ENCODE data around the gene SDR42E2. TPM values are rescaled to one million over a fixed set of nuclear protein-coding genes. Genes with fewer than 3 reads are reported as not detected.

SDR42E2 gene
- polyA plus RNA-seq, 2 of the 4 experiments (the other 2 are of a cell fraction): not detected

DNA sequence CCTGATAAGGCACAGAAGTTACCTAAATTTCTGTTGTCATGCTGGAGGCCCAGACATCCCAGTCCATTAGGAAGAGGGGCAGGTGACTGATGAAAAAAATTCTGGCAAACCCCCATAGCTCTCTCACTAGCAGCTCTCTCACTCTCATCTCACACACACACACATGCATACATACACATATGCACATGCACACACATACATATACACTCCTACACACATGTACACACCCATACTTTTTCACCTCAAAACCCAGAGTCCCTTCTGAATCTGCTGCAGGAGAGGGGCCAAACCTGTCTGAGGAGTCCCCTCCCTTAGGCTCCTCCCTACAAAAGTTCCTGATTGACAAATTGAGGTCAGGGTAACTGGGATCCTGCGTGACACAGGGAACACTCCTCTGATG, 22.6 kb upstream of the SDR42E2 start (continued):
- TF ChIP-seq, protein P1, sequence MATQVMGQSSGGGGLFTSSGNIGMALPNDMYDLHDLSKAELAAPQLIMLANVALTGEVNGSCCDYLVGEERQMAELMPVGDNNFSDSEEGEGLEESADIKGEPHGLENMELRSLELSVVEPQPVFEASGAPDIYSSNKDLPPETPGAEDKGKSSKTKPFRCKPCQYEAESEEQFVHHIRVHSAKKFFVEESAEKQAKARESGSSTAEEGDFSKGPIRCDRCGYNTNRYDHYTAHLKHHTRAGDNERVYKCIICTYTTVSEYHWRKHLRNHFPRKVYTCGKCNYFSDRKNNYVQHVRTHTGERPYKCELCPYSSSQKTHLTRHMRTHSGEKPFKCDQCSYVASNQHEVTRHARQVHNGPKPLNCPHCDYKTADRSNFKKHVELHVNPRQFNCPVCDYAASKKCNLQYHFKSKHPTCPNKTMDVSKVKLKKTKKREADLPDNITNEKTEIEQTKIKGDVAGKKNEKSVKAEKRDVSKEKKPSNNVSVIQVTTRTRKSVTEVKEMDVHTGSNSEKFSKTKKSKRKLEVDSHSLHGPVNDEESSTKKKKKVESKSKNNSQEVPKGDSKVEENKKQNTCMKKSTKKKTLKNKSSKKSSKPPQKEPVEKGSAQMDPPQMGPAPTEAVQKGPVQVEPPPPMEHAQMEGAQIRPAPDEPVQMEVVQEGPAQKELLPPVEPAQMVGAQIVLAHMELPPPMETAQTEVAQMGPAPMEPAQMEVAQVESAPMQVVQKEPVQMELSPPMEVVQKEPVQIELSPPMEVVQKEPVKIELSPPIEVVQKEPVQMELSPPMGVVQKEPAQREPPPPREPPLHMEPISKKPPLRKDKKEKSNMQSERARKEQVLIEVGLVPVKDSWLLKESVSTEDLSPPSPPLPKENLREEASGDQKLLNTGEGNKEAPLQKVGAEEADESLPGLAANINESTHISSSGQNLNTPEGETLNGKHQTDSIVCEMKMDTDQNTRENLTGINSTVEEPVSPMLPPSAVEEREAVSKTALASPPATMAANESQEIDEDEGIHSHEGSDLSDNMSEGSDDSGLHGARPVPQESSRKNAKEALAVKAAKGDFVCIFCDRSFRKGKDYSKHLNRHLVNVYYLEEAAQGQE (IDR thresholded peaks at IDR 0.05): no peak

DNA sequence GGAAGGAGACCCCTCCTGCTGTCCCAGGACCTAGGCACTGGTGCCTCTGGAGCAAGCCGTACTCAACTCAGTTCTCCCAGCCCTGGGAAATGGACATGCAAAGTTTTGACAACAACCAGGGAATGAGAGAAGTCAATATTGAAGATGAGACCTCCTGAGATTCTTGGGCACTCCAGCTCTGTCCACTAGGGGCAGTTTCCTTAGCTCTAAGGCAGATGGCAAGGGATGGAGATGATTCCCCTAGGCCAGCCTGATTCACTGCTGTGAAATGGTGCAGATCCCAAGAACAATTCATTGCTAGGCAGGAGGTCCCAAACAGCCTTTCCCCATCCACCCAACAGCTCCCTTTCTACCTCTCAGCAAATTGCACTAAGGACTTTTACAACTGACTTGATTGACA, 20.5 kb upstream of the SDR42E2 start:
- ChIA-PET POLR2A (interaction anchor here (0.6 kb wide), 1 partner anchor 9 kb away, joined by 5 read pairs; no protein-coding TSS in a partner anchor), CTCF (interaction anchor here (1.1 to 2.6 kb wide), 11 partner anchors 9 to 132 kb away, joined by 3 to 12 read pairs (median 7); no protein-coding TSS in a partner anchor)
- Histone ChIP-seq H3K27ac (no peak overlapping the region), H3K4me1 (no peaks in the 10 kb centered on the region), H3K9me3 (no peaks in the 10 kb centered on the region), H3K4me2 (no peak overlapping the region), H3K4me3 (no peak overlapping the region)
- FAIRE-seq: no peak
- no peak for TF ChIP-seq ZSCAN20 (CRISPR knock-in tag; IDR thresholded peaks at IDR 0.05)
- TF ChIP-seq, protein P2, sequence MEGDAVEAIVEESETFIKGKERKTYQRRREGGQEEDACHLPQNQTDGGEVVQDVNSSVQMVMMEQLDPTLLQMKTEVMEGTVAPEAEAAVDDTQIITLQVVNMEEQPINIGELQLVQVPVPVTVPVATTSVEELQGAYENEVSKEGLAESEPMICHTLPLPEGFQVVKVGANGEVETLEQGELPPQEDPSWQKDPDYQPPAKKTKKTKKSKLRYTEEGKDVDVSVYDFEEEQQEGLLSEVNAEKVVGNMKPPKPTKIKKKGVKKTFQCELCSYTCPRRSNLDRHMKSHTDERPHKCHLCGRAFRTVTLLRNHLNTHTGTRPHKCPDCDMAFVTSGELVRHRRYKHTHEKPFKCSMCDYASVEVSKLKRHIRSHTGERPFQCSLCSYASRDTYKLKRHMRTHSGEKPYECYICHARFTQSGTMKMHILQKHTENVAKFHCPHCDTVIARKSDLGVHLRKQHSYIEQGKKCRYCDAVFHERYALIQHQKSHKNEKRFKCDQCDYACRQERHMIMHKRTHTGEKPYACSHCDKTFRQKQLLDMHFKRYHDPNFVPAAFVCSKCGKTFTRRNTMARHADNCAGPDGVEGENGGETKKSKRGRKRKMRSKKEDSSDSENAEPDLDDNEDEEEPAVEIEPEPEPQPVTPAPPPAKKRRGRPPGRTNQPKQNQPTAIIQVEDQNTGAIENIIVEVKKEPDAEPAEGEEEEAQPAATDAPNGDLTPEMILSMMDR (IDR thresholded peaks at IDR 0.05): peak; percentile 35; the same call in 2 of the 3 replicates
- no peak for TF ChIP-seq CBX8 (IDR thresholded peaks at IDR 0.05)
- 0 out of 5 replicates have a peak, but pooled peaks of 1 of the 2 experiments have one; percentile 11 for TF ChIP-seq RAD21 (conservative IDR thresholded peaks at IDR 0.05 in 1 of 2, IDR thresholded peaks at IDR 0.05 in 1 of 2)
- WGBS (ENCODE audit: missing lambda C conversion rate): 7% methylated on average over 1 of the region's 1 CpG
- peak; percentile 54 to 55 for DNase-seq (ENCODE audit: low read depth in 1 of 2, low spot score in 1 of 2)
- ATAC-seq: peak; percentile 81 to 92

DNA sequence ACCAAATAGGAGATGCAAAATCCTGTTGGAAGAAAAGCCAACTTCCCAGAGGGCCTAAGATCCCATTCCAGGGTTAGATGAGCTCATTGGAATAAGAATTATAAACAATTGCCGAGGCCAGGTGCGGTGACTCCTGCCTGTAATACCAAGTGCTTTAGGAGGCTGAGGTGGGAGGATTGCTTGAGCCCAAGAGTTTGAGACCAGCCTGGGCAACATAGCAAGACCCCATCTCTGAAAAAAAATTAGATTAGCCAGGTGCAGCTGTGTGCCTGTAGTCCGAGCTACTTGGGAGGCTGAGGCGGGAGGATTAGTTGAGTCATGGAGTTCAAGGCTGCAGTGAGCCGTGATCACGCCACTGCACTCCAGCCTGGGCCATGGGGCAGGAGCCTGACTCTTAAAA, 17.8 kb upstream of the SDR42E2 start:
- Histone ChIP-seq H3K9me3 (no peaks in the 10 kb centered on the region), H3K4me3 (no peak overlapping the region), H3K27ac (no peak overlapping the region), H3K4me2 (no peak overlapping the region), H3K4me1 (no peaks in the 10 kb centered on the region)
- ChIA-PET CTCF (interaction anchor here (0.9 to 1.4 kb wide), 3 partner anchors 20 to 45 kb away, joined by 3 to 4 read pairs (median 4); no protein-coding TSS in a partner anchor), POLR2A (no interaction called here)
- ATAC-seq (no peak), FAIRE-seq (no peak), DNase-seq (ENCODE audit: low read depth in 1 of 2, low spot score in 1 of 2) (no peak)
- WGBS (ENCODE audit: missing lambda C conversion rate): 47% methylated on average over 6 of the region's 6 CpGs
- TF ChIP-seq, protein P3, sequence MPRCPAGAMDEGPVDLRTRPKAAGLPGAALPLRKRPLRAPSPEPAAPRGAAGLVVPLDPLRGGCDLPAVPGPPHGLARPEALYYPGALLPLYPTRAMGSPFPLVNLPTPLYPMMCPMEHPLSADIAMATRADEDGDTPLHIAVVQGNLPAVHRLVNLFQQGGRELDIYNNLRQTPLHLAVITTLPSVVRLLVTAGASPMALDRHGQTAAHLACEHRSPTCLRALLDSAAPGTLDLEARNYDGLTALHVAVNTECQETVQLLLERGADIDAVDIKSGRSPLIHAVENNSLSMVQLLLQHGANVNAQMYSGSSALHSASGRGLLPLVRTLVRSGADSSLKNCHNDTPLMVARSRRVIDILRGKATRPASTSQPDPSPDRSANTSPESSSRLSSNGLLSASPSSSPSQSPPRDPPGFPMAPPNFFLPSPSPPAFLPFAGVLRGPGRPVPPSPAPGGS (IDR thresholded peaks at IDR 0.05): no peak
- TF ChIP-seq, protein P4, sequence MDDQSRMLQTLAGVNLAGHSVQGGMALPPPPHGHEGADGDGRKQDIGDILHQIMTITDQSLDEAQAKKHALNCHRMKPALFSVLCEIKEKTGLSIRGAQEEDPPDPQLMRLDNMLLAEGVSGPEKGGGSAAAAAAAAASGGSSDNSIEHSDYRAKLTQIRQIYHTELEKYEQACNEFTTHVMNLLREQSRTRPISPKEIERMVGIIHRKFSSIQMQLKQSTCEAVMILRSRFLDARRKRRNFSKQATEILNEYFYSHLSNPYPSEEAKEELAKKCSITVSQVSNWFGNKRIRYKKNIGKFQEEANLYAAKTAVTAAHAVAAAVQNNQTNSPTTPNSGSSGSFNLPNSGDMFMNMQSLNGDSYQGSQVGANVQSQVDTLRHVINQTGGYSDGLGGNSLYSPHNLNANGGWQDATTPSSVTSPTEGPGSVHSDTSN (IDR thresholded peaks at IDR 0.05): no peak
- no peak for TF ChIP-seq HOXB5 (CRISPR knock-in tag; IDR thresholded peaks at IDR 0.05)
- TF ChIP-seq KDM5A (IDR thresholded peaks at IDR 0.05): no peak
- no peak for TF ChIP-seq NPAS2 (CRISPR knock-in tag; IDR thresholded peaks at IDR 0.05; ENCODE audit: borderline replicate concordance)
- no peak for TF ChIP-seq RNF2 (IDR thresholded peaks at IDR 0.05; ENCODE audit: borderline replicate concordance, low read depth)
- TF ChIP-seq JUN (IDR thresholded peaks at IDR 0.05): no peak
- no peak for TF ChIP-seq CEBPB (IDR thresholded peaks at IDR 0.05)
- TF ChIP-seq EHMT2 (IDR thresholded peaks at IDR 0.05; ENCODE audit: low read depth): no peak
- TF ChIP-seq, protein P5, sequence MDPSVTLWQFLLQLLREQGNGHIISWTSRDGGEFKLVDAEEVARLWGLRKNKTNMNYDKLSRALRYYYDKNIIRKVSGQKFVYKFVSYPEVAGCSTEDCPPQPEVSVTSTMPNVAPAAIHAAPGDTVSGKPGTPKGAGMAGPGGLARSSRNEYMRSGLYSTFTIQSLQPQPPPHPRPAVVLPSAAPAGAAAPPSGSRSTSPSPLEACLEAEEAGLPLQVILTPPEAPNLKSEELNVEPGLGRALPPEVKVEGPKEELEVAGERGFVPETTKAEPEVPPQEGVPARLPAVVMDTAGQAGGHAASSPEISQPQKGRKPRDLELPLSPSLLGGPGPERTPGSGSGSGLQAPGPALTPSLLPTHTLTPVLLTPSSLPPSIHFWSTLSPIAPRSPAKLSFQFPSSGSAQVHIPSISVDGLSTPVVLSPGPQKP (IDR thresholded peaks at IDR 0.05; ENCODE audit: low read depth, low read length): no peak
- TF ChIP-seq, protein P6, sequence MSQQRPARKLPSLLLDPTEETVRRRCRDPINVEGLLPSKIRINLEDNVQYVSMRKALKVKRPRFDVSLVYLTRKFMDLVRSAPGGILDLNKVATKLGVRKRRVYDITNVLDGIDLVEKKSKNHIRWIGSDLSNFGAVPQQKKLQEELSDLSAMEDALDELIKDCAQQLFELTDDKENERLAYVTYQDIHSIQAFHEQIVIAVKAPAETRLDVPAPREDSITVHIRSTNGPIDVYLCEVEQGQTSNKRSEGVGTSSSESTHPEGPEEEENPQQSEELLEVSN (IDR thresholded peaks at IDR 0.05; ENCODE audit: borderline replicate concordance, low read depth): no peak

Measured in A549 (cell line).